Left renal pelvis (tissue), 4 donors: ENCODE data around the gene CDKN2AIPNL. TPM values are rescaled to one million over a fixed set of nuclear protein-coding genes. Genes with fewer than 3 reads are reported as not detected.
"Not testable (repeated sequence)": the region's sequence is repeated elsewhere in the genome, so short reads cannot be mapped to it uniquely, and the experiment has no call there.

ENCODE experiments used
- DNase-seq, 4 donors: peaks; one replicate each; pipeline ENCODE4 v3.0.0-alpha.2; 2013; ENCODE audit warnings: low read depth in 4 of 4, low spot score in 3 of 4
- polyA plus RNA-seq, 4 donors: library from polyadenylated mRNA; unstranded; fragments of 120-200 nt; gene quantifications; one replicate each; pipeline ENCODE4 v1.2.1, GENCODE V29; 2013; ENCODE audit not compliant: insufficient read length in 4 of 4

CDKN2AIPNL gene
- polyA plus RNA-seq, 4 donors = 20.3 to 33.7 (median 32.3) TPM

- DNase-seq = no peak
Measured at GRCh38 chr5:134439210-134439654, 27.6 kb upstream of the CDKN2AIPNL start.

- no peak for DNase-seq
Measured at GRCh38 chr5:134438721-134439123, 27.0 kb upstream of the CDKN2AIPNL start.

DNA sequence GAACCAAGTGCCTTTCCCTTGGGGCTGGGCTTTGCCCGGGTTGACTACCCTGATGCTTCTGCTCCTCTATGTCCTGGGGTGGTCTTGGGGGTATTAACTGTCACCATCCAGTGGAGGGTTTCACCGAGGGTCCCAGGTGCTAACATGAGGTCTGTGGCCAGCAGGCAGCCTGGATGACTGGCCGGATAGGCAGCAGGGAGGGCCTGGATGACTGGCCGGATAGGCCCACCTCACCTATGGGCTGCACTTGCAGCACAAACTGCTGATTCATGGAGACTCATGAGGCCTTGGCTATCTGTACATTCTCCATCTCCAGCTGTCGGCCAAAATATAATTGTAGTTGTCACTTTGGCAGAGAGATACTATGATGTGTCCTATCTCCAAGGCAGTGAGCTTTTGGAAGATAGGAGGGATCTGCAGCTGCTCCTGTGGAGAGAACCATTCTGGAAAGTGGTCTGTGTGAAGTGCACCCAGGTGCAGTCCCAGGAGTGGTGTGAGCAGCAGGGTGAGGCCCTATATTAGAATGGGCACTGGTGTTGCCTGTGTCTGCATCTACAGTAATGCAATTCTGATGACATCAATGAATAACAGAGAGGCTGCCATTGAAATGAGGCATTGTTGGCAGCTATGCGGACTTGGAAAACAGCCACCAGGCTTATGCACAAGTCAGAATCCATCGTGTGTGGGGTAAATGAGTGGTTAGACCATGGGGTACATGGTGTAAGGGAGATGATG, 26.3 kb upstream of the CDKN2AIPNL start:
- DNase-seq = no peak

GRCh38 chr5:134437340-134437846, 25.7 kb upstream of the CDKN2AIPNL start:
- DNase-seq = no peak

GRCh38 chr5:134436523-134437339, 25.1 kb upstream of the CDKN2AIPNL start:
- DNase-seq = no peak

DNA sequence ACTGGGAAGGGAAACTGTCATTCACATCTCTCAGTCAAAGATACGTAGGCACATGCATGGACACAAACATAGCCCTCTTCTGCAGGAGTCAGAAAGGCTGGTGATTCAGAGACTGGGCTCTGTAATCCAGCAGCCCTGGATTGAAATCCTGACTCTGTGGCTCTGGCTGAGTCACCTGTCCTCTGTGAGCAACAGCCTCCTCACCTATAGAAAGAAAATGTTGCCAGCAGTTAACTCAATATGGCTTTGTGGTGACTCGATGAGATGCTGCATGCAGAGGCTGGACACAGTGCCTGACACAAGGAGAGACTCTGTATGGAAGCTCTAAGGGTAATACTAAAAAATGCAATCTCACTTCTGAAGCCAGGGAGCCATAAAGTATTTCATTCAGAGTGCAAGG, 23.9 kb upstream of the CDKN2AIPNL start:
- no peak for DNase-seq

- no peak for DNase-seq
Measured at GRCh38 chr5:134432677-134433359, 21.1 kb upstream of the CDKN2AIPNL start.

DNA sequence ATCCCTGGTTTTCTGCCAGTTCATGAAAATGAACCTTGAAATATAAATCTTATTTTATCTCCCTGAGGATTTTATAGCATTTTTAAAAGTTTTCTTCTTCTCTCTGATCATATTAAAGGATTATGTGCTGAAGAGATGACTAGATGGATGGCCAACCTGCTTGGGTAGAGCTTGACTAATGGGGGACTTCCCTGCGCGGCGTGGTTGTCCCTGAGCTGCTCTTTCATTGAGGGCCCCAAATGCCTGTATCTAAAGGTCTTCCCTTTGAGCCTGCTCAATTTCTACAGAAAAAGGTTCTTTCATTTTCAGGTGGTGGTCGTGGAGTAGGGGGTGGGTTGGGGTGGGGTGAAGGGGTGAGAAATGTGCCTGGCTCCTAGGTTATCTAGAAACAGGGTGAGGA, 20.5 kb upstream of the CDKN2AIPNL start:
- no peak for DNase-seq

DNA sequence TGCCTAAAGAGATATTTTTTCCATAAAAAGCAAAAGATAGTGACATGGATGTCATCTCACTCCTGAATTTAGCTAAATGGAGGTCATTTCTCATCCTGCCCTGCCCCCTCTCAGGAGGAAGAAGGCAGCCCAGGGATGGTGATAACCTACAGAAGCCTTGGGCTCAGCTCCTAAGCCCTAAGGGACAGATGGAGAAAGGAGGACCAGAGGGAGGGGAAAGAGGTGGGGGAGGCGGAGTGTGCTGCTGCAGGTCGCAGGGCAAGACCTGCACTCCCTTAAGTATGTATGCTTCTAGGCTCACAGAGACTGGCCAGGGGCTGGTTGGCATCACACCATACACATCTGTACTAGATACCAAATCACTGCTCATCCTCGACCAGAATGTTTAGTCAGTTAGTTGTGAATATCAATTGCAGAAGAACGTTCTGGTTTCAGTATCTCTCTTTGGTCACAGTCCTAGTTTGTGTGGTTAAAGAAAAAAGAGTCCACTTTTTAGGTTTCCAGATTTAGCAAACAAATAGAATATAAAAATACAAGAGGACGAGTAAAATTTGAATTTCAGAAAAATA, 18.4 kb upstream of the CDKN2AIPNL start:
- no peak for DNase-seq

DNA sequence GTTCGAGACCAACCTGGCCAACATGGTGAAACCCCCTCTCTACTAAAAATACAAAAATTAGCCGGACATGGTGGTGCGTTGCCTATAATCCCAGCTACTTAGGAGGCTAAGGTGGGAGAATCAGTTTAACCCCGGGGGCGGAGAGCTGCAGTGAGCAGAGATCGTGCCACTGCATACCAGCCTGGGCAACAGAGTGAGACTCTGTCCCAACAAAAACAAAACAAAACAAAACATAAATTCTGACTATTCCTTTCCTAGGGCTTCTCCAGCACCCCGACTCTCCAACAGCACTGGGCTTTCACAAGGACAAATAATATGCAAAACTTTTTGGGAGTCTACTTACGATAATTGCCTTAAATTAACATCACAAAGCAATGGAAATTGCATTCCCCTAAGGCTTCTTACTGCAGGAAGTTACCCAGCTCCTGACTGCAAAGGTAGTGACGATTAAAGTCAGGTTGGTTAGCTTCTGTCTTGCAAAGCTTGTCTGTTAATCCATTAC, 15.9 kb upstream of the CDKN2AIPNL start:
- DNase-seq = no peak

DNA sequence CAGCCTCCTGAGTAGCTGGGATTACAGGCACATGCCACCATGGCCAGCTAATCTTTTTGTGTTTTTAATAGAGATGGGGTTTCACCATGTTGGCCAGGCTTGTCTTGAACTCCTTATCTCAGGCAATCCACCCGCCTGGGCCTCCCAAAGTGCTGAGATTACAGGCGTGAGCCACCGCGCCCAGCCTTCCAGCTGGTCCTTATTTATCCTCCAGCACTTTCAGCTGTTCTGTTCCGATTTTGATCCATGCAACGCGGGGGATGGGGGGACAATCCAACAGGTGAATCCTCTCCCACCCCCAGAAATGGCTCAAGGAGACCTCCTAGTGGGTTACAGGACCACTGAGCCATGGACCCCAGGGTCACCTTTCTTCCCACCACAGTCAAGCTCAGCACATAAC, 14.7 kb upstream of the CDKN2AIPNL start:
- DNase-seq = no peak

DNA sequence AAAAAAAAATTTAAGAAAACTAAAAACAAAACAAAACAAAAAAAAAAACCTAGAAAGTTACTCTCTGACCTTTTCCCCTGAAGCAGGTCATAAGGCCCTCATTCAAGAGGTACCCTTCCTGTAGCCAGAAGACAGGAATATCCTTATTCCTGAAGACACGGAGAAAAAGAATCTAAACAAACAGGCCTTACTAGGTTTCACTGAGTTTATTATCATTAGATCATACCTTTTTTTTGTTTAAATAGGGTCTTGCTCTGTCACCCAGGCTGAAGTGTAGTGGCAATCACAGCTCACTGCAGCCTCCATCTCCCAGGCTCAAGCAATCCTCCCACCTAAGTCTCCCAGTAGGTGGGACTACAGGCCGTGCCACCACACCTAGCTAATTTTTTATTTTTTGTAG, 11.7 kb upstream of the CDKN2AIPNL start:
- no peak for DNase-seq

- DNase-seq = no peak
Measured at GRCh38 chr5:134422791-134423365, 11.2 kb upstream of the CDKN2AIPNL start.

GRCh38 chr5:134421038-134421437, 9.4 kb upstream of the CDKN2AIPNL start:
- DNase-seq = not testable (repeated sequence)

DNA sequence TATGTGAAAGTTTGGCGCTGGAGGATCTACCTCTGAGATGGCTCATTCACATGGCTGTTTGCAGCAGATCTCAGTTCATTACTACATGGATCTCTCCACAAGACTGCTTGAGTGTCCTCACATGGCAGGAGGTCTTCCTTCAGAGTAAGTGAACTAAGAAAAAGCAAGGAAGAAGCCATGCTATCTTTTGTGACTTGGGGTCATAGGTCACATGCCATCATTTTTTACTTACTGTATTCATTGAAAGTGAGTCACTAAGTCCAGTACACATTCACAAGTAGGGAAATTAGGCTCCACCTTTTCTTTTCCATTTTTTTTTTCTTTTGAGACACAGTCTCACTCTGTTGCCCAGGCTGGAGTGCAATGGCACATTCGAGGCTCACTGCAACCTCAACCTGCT, 8.7 kb upstream of the CDKN2AIPNL start:
- no peak for DNase-seq

DNA sequence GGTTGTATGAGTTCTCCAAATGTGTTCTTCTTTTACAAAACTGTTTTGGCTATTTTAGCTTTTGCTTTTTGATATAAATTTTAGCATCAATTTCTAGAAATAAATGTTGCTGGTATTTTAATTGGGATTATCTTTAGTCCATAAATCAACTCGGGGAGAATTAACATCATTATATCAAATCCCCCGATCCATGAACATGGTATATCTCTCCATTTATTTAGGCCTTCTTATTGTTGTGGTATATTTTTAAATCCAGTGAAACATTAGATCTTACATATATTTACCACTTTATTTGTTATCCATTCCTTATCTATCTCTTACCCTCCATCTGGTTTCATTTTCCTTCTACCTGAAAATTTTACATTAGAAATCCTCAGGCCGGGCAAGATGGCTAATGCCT, 7.3 kb upstream of the CDKN2AIPNL start:
- no peak for DNase-seq

DNA sequence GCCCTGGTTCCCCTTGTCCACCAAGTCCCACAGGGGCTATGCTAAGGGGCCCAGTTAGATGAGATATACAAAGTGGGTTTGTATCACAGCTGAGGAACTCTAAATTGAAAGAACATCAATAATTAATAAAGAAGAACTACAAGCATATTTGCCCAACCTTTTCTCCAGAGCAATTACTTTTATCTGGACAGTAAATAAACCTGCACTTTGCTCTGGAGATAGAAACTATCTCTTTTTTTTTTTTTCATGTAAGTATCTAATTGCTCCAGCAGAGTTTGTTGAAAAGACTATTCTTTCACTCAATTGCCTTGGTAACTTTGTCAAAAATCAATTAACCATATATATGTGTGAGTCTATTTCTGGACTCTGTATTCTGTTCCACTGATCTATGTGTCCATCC, 6.0 kb upstream of the CDKN2AIPNL start:
- no peak for DNase-seq

DNA sequence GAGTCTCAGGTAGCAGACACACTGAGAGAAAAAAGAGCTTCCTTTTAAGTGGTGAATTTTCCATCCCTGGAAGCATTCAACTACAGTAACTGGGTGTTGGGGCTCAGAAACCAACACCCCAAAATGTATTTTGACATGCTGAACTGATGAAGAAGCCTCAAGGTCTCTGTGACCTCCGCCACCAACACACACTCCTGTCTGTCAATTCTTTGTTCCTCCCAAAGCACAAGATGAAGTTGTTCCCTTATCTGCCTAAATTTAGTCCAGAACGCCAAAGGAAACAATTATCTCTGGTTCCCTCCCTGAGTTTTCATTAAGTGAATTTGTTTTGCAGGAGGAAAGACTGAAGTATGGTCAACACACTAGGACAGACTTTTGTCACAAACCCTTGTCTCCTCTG, 1.4 kb upstream of the CDKN2AIPNL start:
- DNase-seq = no peak

GRCh38 chr5:134411228-134411545, 494 bp downstream of the CDKN2AIPNL start:
- DNase-seq = no peak

GRCh38 chr5:134410822-134411221, 859 bp downstream of the CDKN2AIPNL start:
- no peak for DNase-seq
